Activated CD4-positive, alpha-beta T cell treated with anti-CD3 and anti-CD28 coated beads for 36 hours (primary cell): ENCODE results near the gene ALDH1A3. TPM values are rescaled to one million over a fixed set of nuclear protein-coding genes. Genes with fewer than 3 reads are reported as not detected.

ENCODE experiments used
- ATAC-seq: fragments of 200-7000 bp; cut with Tn5 transposase; one replicate; pipeline ENCODE4 v1.10.0; 2021; ENCODE audit warnings: mild to moderate bottlenecking, moderate library complexity
- CTCF ChIA-PET: fragments of 350-600 bp; sonication (Branson Sonifier 250); formaldehyde crosslinking; loops from one replicate; lab custom pipeline; 2021; ENCODE audit warnings: antibody characterized with exemption; lab: Charles Lee
- POLR2A ChIA-PET: fragments of 350-600 bp; sonication (Branson Sonifier 250); formaldehyde crosslinking; loops from one replicate; lab custom pipeline; 2021; ENCODE audit warnings: antibody characterized with exemption, inconsistent platforms; lab: Charles Lee
- DNase-seq: peaks from one replicate; pipeline ENCODE4 v3.0.0-alpha.2; 2020
- H3K27ac Mint-ChIP-seq: one replicate; pipeline ENCODE4 v1.8.0; 2021; ENCODE audit warnings: mixed read lengths
- H3K27me3 Mint-ChIP-seq: one replicate; pipeline ENCODE4 v1.8.0; 2021; ENCODE audit warnings: mixed read lengths
- H3K36me3 Mint-ChIP-seq: one replicate; pipeline ENCODE4 v1.8.0; 2021; ENCODE audit warnings: low read depth, mixed read lengths
- H3K4me1 Mint-ChIP-seq: one replicate; pipeline ENCODE4 v1.8.0; 2021; ENCODE audit warnings: mixed read lengths
- H3K4me3 Mint-ChIP-seq: one replicate; pipeline ENCODE4 v1.8.0; 2021; ENCODE audit warnings: mild to moderate bottlenecking, moderate library complexity, mixed read lengths
- H3K9me3 Mint-ChIP-seq: one replicate; pipeline ENCODE4 v1.8.0; 2021; ENCODE audit warnings: low read depth, mixed read lengths
- intact Hi-C, 2 experiments: fragments of 100-400 bp; cut with DNase I in 1 of 2; cut with micrococcal nuclease in 1 of 2; formaldehyde crosslinking; loops; one replicate each; pipeline versions ENCODE4 v1.14.2 to v1.15.1; 2022 to 2024; cut with DNase I, micrococcal nuclease
- total RNA-seq, 2 experiments: library from RNA; stranded (reverse); gene quantifications; one replicate each; pipeline ENCODE4 v1.2.3, GENCODE V29; 2021

ALDH1A3 gene
- total RNA-seq, 2 experiments from 2014 or later = not detected

DNA sequence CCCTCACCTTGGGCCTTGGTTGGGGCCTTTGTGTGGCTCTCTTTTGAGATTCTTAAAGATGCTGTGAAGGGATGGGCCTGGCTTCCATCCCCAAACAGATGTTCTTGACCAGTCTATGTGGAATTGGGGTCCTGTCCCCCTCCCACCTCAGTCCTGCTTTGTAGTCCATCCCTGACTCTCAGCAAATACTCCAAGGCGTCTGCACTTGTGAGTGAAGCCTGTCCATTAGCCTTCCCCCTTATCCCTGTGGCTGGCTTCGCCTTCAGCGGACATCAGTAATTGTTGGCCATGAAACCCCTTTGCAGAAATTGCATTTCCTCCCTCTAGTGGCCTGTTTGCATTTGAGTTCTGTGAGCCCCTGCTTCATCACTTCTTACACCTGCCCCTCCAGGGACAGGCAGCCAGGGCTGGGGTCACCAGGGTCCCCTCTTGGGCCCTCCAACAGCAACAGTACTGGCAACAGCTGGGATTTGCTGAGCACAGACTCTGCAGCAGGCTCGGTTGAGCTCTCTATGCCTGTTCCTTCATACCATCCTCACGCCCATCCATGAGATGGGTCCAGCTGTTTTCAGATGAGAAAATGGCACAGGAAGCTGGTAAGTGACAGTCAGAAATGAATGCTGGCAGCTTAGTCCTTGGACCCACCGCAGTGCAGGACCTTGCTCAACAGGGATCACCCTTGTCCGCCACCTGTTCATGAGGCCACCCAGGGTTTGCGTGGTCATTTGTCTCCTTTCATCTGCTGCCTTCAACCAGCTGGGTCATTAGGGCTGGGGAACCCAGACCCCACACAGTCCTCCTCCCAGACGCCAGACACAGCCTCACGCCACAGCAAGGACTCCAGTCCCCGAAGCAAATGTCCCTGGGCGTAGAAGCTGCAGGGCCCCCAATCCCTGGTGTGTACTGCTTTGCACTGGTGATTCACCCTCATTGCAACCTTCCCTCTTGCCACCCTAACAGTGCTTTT lies 30.6 kb downstream of the ALDH1A3 start:
- no peaks in the 10 kb centered on the region for H3K4me1 Mint-ChIP-seq
- ATAC-seq (no peak), DNase-seq (no peak)
- ChIA-PET POLR2A (no interaction called here), CTCF (interaction anchor here (1.0 kb wide), 1 partner anchor 97 kb away, joined by 4 read pairs; no protein-coding TSS in a partner anchor)
- no peaks in the 10 kb centered on the region for H3K36me3 Mint-ChIP-seq
- no peaks in the 10 kb centered on the region for H3K9me3 Mint-ChIP-seq
- peaks cover 20% of the 10 kb centered on the region for H3K27me3 Mint-ChIP-seq
- H3K4me3 Mint-ChIP-seq = no peak overlapping the region
- no peak overlapping the region for H3K27ac Mint-ChIP-seq
- intact Hi-C loops = no loop called here

DNA sequence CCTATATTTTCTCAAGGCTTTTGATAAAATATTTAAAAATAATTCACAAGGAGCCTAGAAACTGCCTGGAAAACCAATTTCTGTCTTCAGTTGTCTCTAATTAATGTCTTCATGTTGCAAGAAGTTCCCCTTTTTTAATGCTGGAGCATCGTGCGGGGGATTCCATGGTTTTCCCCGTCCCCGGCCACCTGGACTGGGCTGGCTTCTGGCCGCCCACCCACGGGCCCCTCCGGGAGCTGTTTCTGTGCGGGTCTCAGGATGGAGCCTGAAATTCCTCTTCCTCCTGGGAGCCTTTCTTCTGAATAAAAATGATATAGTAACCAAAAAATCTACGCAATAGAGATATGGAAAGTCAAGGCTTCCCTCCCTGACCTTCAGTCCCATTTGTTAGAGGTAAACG lies 31.5 kb downstream of the ALDH1A3 start:
- Mint-ChIP-seq H3K36me3 (no peaks in the 10 kb centered on the region), H3K4me3 (no peak overlapping the region), H3K4me1 (no peaks in the 10 kb centered on the region), H3K27ac (no peak overlapping the region), H3K9me3 (no peaks in the 10 kb centered on the region), H3K27me3 (peaks cover 20% of the 10 kb centered on the region)
- CTCF ChIA-PET = interaction anchor here (0.6 to 1.2 kb wide), 2 partner anchors 96 to 334 kb away, joined by 3 to 5 read pairs; no protein-coding TSS in a partner anchor
- POLR2A ChIA-PET = no interaction called here
- intact Hi-C loops = no loop called here
- DNase-seq (no peak), ATAC-seq (no peak)

DNA sequence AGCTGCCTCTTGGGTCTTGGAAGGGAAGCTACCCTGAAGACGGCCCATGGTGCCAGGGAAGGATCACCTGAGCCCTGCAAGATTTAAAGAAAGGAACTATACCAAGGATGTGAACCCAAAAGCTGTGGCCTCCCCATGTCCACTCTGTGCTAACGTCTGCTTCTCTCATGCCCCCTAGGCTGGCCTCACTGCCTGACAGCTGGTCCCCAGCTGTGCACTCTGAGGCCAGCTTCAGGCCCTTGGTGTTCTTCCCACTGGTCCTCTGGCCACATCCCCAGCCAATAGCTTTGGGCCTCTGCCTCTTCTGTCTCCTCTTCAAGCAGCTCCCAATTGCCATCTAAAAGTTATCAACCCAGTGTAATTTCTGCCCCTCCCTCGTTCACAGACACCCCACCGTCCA lies 34.3 kb downstream of the ALDH1A3 start:
- POLR2A ChIA-PET = no interaction called here
- CTCF ChIA-PET = interaction anchor here (9.4 kb wide), 1 partner anchor 94 kb away, joined by 181 read pairs; no protein-coding TSS in a partner anchor
- no peak for ATAC-seq
- H3K27me3 Mint-ChIP-seq = peaks cover 36% of the 10 kb centered on the region
- H3K27ac Mint-ChIP-seq = no peak overlapping the region
- no peaks in the 10 kb centered on the region for H3K9me3 Mint-ChIP-seq
- no peak for DNase-seq
- intact Hi-C loops = no loop called here
- no peak overlapping the region for H3K4me3 Mint-ChIP-seq
- H3K4me1 Mint-ChIP-seq = peaks cover 7% of the 10 kb centered on the region
- no peaks in the 10 kb centered on the region for H3K36me3 Mint-ChIP-seq

DNA sequence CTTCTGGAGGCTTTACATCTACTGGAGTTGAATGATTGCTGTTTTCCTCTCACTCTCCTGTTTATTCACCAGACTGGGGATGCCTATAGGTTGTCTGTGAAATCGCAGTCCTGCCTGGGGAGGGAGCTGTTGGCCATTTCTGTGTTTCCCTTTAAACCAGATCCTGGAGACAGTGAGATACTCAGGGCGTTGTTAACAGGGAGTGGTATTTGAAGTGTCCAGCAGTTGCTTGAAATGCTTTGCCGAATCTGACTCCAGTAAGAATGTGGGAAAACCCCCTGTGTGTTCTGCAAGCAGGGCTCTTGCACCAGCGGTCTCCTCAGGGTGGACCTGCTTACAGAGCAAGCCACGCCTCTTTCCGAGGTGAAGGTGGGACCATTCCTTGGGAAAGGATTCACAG lies 35.2 kb downstream of the ALDH1A3 start:
- no peak for ATAC-seq
- H3K9me3 Mint-ChIP-seq = no peaks in the 10 kb centered on the region
- CTCF ChIA-PET = interaction anchor here (1.1 to 9.4 kb wide), 2 partner anchors 93 to 101 kb away, joined by 3 to 181 read pairs; no protein-coding TSS in a partner anchor
- H3K27ac Mint-ChIP-seq = no peak overlapping the region
- intact Hi-C loops = loop anchor here in 1 of 2 experiments (5.0 kb wide), 1 partner anchor 342 kb away; no protein-coding TSS in a partner anchor
- no peak overlapping the region for H3K4me3 Mint-ChIP-seq
- POLR2A ChIA-PET = no interaction called here
- DNase-seq = no peak
- peaks cover 37% of the 10 kb centered on the region for H3K27me3 Mint-ChIP-seq
- peaks cover 7% of the 10 kb centered on the region for H3K4me1 Mint-ChIP-seq
- no peaks in the 10 kb centered on the region for H3K36me3 Mint-ChIP-seq

DNA sequence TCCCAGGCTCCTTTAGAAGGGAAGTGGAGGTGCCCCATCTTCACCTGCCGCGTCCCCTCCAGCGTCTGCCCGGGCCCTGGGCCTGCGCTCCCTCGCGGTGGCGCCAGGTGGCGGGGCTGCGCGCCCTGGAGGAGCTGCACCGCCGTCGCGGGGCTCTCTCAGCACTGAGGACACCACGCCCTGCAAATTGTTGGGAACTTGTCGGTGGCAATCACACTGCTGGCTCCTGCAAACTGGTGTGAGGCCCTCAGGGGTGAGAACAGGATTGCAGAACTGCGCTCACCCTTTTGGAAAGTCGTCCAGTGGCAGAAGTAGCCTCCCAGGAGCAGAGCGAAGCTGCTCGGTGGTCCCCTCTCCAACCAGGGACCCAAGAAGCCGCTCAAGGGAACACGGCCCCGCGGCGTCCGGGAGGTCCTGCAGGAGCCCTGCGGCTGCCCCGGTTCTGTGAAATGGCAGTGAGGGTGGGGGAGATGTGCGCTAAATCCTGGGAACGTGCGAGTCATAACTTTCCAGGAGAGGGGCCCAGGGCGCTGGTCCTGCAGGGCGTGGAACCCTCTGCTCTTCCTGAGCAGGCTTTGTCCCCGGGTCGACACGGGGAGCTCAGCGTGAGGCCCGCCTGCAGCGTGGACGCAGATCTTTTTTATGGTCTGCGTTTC lies 38.5 kb downstream of the ALDH1A3 start:
- H3K36me3 Mint-ChIP-seq = no peaks in the 10 kb centered on the region
- ChIA-PET POLR2A (no interaction called here), CTCF (interaction anchor here (0.6 to 9.4 kb wide), 24 partner anchors 9 to 481 kb away, joined by 3 to 181 read pairs (median 4); no protein-coding TSS in a partner anchor)
- H3K9me3 Mint-ChIP-seq = no peaks in the 10 kb centered on the region
- H3K4me1 Mint-ChIP-seq = peaks cover 15% of the 10 kb centered on the region
- peak overlapping the region; percentile 0 for H3K27ac Mint-ChIP-seq
- DNase-seq (peak; percentile 84), ATAC-seq (peak; percentile 94)
- peak overlapping the region; percentile 66 for H3K4me3 Mint-ChIP-seq
- intact Hi-C loops = loop anchor here (1.0 to 5.0 kb wide), 3 partner anchors 89 to 339 kb away; no protein-coding TSS in a partner anchor
- H3K27me3 Mint-ChIP-seq = peaks cover 55% of the 10 kb centered on the region

DNA sequence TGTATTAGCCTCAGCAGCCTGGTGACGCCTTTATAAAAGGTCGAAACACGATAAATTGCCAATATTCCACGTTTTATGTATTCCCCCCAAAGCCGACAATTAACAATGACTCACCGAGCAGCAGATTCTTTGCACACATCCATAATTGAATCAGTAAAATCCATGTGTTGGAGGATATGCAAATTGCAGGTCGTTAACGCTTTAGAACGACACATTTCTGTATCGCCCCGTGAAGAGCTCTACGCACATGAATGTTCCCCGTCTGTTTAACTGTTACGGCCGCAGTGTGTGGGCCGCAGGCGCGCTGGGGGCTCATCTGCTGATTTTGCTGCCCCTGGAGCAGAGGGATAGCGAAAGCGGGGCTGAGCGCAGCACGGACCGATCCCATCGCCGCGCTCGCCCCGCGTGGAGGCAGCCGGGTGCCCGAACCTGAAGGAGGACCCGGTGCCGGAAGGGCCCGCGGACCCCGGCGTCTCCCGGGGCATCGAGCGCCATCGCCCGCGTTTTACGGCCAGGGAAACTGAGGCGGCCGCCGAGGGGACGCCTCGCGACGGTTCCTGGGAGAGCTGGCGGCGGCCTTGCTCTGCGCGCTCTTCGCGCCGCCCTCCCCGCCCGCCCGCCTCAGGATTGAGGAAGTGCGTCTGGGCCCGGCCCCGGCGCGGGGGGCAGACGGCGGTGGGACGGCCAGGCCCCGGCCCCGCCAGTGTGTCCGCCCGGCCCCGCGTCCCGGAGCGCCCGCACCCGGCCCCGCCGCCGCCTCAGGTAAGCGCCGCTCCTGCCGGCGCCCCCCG lies 39.3 kb downstream of the ALDH1A3 start, which contains the start of gene LRRK1:
TSS of gene LRRK1 (plus strand) at position 668 of the 791 bp plus-strand sequence. CDS start 5,276 bp downstream, outside the sequence.
- DNase-seq = peak; percentile 34
- H3K27me3 Mint-ChIP-seq = peaks cover 51% of the 10 kb centered on the region
- peak within 1 kb of the TSS; percentile 0 for H3K27ac Mint-ChIP-seq
- intact Hi-C loops = loop anchor here (1.0 to 5.0 kb wide), 3 partner anchors 88 to 338 kb away; no protein-coding TSS in a partner anchor
- ATAC-seq = peak; percentile 53
- H3K4me1 Mint-ChIP-seq = peaks cover 15% of the 10 kb centered on the region
- H3K36me3 Mint-ChIP-seq = no peaks in the 10 kb centered on the region
- CTCF ChIA-PET = interaction anchor here (0.6 to 9.4 kb wide), 10 partner anchors 9 to 338 kb away, joined by 3 to 181 read pairs (median 4); no protein-coding TSS in a partner anchor
- peak within 1 kb of the TSS; percentile 66 for H3K4me3 Mint-ChIP-seq
- POLR2A ChIA-PET = no interaction called here
- no peaks in the 10 kb centered on the region for H3K9me3 Mint-ChIP-seq

DNA sequence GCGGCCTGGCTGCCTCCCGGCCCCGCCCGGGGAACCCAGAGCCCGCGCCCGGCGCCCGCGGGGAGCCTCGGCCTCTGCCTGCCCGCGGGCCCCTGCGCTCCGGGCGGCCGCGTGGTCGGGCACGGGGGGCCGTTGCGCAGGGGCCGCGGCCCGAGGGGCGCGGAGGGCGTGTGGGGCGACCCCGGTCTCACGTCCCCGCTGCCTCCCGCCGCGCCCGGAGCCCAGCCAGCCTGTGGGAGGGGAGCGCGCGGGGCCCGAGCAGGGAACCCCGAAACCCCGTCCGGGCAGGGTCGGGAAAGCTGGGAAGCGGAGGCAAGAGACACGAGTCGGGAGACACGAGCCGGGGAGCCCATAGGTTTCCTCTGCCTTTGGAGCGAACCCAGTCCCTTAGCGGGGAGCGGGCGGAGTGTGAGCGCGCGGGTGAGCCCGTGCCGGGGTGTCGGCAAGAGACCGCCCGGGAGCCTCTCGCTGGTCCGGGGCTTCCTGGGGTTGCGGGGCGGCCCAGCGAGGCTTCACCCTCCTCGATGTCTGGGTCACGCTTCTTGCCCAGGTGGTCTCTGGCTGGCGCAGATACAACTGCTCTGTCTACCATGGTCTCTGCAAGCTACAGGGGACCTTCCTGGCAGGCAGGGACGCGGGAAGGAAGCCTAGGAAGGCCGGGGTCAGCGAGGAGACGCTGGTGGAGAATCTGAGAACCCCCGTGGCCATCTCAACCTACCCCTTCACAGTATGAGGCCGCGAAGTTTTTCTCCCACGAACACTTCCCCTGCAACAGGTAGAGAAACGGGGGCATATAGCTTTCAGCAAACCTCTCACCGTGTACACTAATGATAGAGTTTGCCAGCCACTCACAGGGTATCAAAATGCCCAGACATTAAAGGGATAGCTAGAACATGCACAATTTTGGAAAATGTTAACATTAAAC lies 40.1 kb downstream of the ALDH1A3 start:
- intact Hi-C loops = loop anchor here (2.0 to 10.0 kb wide), 3 partner anchors 293 to 338 kb away; partner anchors contain the start of gene CHSY1 (in 1 of the 2)
- DNase-seq (peak; percentile 38), ATAC-seq (peak; percentile 7)
- Mint-ChIP-seq H3K27me3 (peaks cover 49% of the 10 kb centered on the region), H3K9me3 (no peaks in the 10 kb centered on the region), H3K4me1 (peaks cover 15% of the 10 kb centered on the region), H3K36me3 (no peaks in the 10 kb centered on the region), H3K27ac (no peak overlapping the region), H3K4me3 (peak overlapping the region; percentile 35)
- CTCF ChIA-PET = interaction anchor here (9.4 kb wide), 1 partner anchor 88 kb away, joined by 181 read pairs; no protein-coding TSS in a partner anchor
- POLR2A ChIA-PET = no interaction called here

DNA sequence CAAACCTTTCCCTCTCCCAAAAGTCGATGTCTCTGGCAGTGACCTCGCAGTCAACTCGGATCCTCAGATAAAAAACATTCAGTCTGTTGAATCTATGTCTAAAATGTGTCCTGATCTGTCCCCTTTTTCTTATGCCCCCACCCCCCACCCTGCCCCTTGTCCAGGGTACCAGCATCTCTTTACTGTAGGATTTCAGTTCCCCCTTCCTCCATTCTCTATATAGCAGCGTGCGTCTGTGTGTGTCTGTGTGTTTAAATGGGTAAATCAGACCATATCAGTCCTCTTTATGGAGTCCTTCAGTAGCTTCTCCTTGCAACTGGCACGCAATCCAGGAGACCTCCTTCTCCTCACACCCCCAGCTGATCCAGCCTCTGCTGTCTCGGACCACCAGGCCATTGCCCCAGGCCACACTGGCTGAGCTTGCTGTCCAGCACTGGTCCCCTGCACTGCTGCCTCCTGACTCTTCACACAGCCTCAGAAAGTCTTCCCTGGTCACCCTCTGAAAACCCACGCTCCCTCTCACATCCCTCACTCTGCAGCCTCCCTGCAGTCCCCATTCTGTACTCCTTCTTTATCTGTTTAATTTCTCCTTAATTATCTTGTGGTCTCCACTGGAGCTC lies 41.0 kb downstream of the ALDH1A3 start:
- Mint-ChIP-seq H3K9me3 (no peaks in the 10 kb centered on the region), H3K36me3 (no peaks in the 10 kb centered on the region), H3K27ac (no peak overlapping the region), H3K27me3 (peaks cover 52% of the 10 kb centered on the region), H3K4me1 (peaks cover 15% of the 10 kb centered on the region), H3K4me3 (no peak overlapping the region)
- CTCF ChIA-PET = interaction anchor here (9.4 kb wide), 1 partner anchor 87 kb away, joined by 181 read pairs; no protein-coding TSS in a partner anchor
- POLR2A ChIA-PET = no interaction called here
- intact Hi-C loops = loop anchor here in 1 of 2 experiments (10.0 kb wide), 1 partner anchor 334 kb away; the partner anchor contains the start of gene CHSY1
- ATAC-seq = no peak
- DNase-seq = no peak

DNA sequence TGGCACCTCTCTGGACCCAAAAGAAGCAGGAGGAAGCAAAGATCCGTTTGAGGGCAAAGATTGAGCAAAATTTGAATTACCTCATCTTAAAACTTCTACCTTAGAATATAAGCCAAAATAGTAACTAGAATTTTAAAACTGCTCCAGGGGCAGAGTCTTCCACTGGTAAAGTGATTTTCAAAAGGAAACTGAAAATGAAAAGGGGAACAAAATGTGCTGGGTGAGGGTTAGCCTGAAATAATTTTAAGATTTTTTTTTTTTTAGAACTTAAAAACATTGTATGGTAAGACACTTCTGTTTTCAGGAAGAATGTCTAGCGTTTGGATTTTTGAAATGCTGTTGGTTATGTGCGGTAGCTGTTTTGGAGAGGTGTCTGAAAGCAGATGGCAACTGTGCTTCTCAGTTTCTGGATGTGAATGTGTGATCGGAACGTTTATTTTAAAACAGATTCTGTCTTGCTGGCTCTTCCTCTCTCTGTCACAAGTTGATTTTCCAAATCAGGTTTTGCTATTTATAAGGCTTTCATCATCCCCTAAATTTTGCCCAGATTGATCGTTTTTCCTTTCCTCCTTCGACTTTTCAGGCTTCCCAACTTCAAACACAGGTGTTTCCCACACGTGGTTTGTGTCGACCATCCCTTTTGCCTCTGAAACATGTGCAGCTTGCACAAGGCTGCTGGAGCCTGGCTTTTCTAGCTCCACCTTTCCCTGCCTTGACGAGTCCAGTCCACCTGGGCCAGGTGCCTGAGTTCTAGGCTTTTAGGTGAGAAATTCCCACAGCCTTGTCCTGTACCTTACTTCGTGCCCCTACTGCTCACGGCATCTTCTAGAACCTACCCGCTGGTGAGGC lies 42.8 kb downstream of the ALDH1A3 start:
- H3K4me3 Mint-ChIP-seq = no peak overlapping the region
- DNase-seq (no peak), ATAC-seq (no peak)
- no peaks in the 10 kb centered on the region for H3K9me3 Mint-ChIP-seq
- intact Hi-C loops = loop anchor here in 1 of 2 experiments (10.0 kb wide), 1 partner anchor 332 kb away; the partner anchor contains the start of gene CHSY1
- ChIA-PET CTCF (interaction anchor here (0.6 to 9.4 kb wide), 2 partner anchors 86 to 272 kb away, joined by 3 to 181 read pairs; no protein-coding TSS in a partner anchor), POLR2A (no interaction called here)
- H3K27ac Mint-ChIP-seq = no peak overlapping the region
- no peaks in the 10 kb centered on the region for H3K36me3 Mint-ChIP-seq
- peaks cover 46% of the 10 kb centered on the region for H3K27me3 Mint-ChIP-seq
- H3K4me1 Mint-ChIP-seq = peaks cover 15% of the 10 kb centered on the region
